GM21723 (cell line): ENCODE measurements around the gene ETV5.

Experiments
- ATAC-seq: cut with Tn5 transposase; IDR thresholded peaks from one replicate; pipeline ENCODE4 v1.9.1; 2021; ENCODE audit warnings: mild to moderate bottlenecking, moderate library complexity; ENCODE audit not compliant: unreplicated experiment

Gene ETV5

GRCh38 chr3:186097317-186097662 lies 11.6 kb downstream of the ETV5 start:
- no peak for ATAC-seq

GRCh38 chr3:186096290-186096689 lies 12.6 kb downstream of the ETV5 start:
- no peak for ATAC-seq

- no peak for ATAC-seq
Observed at GRCh38 chr3:186095561-186096081, 13.3 kb downstream of the ETV5 start.

- ATAC-seq: no peak
Observed at GRCh38 chr3:186094696-186095425, 14.0 kb downstream of the ETV5 start.

- no peak for ATAC-seq
Observed at GRCh38 chr3:186094271-186094670, 14.6 kb downstream of the ETV5 start.

- ATAC-seq: no peak
Observed at GRCh38 chr3:186093271-186093900, 15.5 kb downstream of the ETV5 start.

- ATAC-seq: no peak
Observed at GRCh38 chr3:186092360-186093070, 16.4 kb downstream of the ETV5 start.

GRCh38 chr3:186090901-186091300 lies 18.0 kb downstream of the ETV5 start:
- no peak for ATAC-seq

- no peak for ATAC-seq
Observed at GRCh38 chr3:186088335-186088734, 20.6 kb downstream of the ETV5 start.

- ATAC-seq: no peak
Observed at GRCh38 chr3:186084264-186084663, 24.6 kb downstream of the ETV5 start.

GRCh38 chr3:186083746-186084145 lies 25.1 kb downstream of the ETV5 start:
- ATAC-seq: no peak

- ATAC-seq: no peak
Observed at GRCh38 chr3:186082150-186082549, 26.7 kb downstream of the ETV5 start.

GRCh38 chr3:186081678-186082077 lies 27.2 kb downstream of the ETV5 start:
- no peak for ATAC-seq

- ATAC-seq: no peak
Observed at GRCh38 chr3:186080849-186081438, 27.9 kb downstream of the ETV5 start.

GRCh38 chr3:186079925-186080324 lies 29.0 kb downstream of the ETV5 start:
- no peak for ATAC-seq

- ATAC-seq: no peak
Observed at GRCh38 chr3:186077466-186077865, 31.4 kb downstream of the ETV5 start.

- no peak for ATAC-seq
Observed at GRCh38 chr3:186075931-186076567, 32.8 kb downstream of the ETV5 start.

GRCh38 chr3:186075489-186075888 lies 33.4 kb downstream of the ETV5 start:
- ATAC-seq: no peak

GRCh38 chr3:186073641-186074040 lies 35.2 kb downstream of the ETV5 start:
- ATAC-seq: no peak

- no peak for ATAC-seq
Observed at GRCh38 chr3:186070996-186071395, 37.9 kb downstream of the ETV5 start.

GRCh38 chr3:186070550-186070949 lies 38.3 kb downstream of the ETV5 start:
- ATAC-seq: no peak
